ENCODE results near the gene CBL. TPM values are rescaled to one million over a fixed set of nuclear protein-coding genes. Genes with fewer than 3 reads are reported as not detected.

CBL gene
- total RNA-seq, 2 donors from 2014 or later, result 36.1 to 41.9 TPM

GRCh38 chr11:119332111-119332765, 126.1 kb downstream of the CBL start:
- peaks cover 20% of the 10 kb centered on the region for H3K4me1 Mint-ChIP-seq
- peaks cover 5% of the 10 kb centered on the region for H3K36me3 Mint-ChIP-seq (ENCODE audit: low read depth)
- peaks cover 16% of the 10 kb centered on the region for H3K27me3 Mint-ChIP-seq
- peak overlapping the region; percentile 80 for H3K27ac Mint-ChIP-seq
- DNase-seq, result no peak
- no peak for ATAC-seq
- H3K4me3 Mint-ChIP-seq, result peak overlapping the region; percentile 80
- no peaks in the 10 kb centered on the region for H3K9me3 ChIP-seq (ENCODE audit: control insufficient read depth, low read length, poor library complexity, severe bottlenecking)

DNA sequence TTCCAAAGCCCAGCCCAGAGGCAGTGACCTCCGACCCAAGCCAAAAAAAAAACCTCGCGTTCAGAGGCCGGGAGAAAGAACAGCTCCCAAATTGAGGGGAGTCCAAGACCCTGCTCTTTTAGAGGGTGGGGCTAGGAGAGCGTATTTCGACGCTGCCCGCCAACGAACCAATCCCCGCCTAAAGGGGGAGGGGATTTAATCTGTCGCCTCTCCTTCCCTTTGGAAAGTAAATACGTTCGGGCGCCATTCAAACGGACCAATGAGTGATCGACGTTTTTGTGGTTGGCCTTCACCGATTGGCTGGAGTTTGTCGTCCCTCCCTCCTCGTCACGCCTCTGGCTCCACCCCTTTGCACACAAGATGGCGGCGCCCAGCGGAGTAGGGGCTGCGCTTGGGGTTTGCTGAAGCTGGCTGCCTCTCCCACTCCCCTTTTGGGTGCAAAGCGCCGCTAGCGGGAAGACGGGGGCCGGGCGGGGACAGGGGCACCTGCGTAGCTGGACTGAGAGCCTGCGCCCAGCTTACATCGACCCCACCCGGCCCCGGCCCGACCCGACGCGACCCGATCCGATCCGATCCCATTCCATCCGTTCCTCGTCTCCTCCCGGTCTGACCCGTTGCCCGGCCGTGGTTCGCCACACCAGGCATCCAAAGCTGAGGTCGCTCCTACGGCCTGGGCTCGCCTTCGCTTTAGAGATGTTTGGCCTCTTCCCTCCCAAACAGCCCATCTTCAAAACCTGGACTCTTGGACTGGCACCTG, 128.2 kb downstream of the CBL start, which contains the start of gene RNF26:
Gene RNF26 (plus strand): TSS at position 354 of the 757 bp plus-strand sequence. CDS start 596 bp downstream, outside the sequence.
- DNase-seq (peak; percentile 79 to 89 (median 84)), ATAC-seq (peak; percentile 96)
- Mint-ChIP-seq H3K4me1 (peaks cover 24% of the 10 kb centered on the region), H3K36me3 (ENCODE audit: low read depth) (peaks cover 6% of the 10 kb centered on the region), H3K27me3 (peaks cover 22% of the 10 kb centered on the region), H3K4me3 (peak within 1 kb of the TSS; percentile 96), H3K27ac (peak within 1 kb of the TSS; percentile 93)
- H3K9me3 ChIP-seq (ENCODE audit: control insufficient read depth, low read length, poor library complexity, severe bottlenecking), result no peaks in the 10 kb centered on the region

GRCh38 chr11:119335091-119335654, 129.0 kb downstream of the CBL start:
- peaks cover 7% of the 10 kb centered on the region for H3K36me3 Mint-ChIP-seq (ENCODE audit: low read depth)
- peaks cover 19% of the 10 kb centered on the region for H3K27me3 Mint-ChIP-seq
- no peaks in the 10 kb centered on the region for H3K9me3 ChIP-seq (ENCODE audit: control insufficient read depth, low read length, poor library complexity, severe bottlenecking)
- DNase-seq (no peak), ATAC-seq (no peak)
- H3K4me1 Mint-ChIP-seq, result peaks cover 26% of the 10 kb centered on the region
- peak overlapping the region; percentile 96 for H3K4me3 Mint-ChIP-seq
- peak overlapping the region; percentile 93 for H3K27ac Mint-ChIP-seq

DNA sequence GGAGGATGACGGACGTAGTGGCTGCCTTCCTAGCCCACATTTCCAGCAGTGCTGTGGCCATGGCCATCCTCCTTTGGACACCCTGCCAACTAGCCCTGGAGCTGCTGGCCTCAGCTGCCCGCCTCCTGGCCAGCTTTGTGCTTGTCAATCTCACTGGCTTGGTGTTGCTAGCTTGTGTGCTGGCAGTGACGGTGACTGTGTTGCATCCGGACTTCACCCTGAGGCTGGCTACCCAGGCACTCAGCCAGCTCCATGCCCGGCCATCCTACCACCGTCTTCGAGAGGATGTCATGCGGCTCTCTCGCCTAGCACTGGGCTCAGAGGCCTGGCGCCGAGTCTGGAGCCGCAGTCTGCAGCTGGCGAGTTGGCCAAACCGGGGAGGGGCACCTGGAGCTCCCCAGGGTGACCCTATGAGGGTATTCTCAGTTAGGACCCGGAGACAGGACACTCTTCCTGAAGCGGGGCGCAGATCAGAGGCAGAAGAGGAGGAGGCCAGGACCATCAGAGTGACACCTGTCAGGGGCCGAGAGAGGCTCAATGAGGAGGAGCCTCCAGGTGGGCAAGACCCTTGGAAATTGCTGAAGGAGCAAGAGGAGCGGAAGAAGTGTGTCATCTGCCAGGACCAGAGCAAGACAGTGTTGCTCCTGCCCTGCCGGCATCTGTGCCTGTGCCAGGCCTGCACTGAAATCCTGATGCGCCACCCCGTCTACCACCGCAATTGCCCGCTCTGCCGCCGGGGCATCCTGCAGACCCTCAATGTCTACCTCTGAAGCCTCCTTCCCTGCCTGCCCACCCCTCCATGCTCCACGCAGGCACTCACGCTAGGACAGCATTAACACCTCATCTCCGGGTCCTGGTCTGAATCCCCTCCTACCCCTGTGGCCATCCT, 129.8 kb downstream of the CBL start:
- peaks cover 26% of the 10 kb centered on the region for H3K4me1 Mint-ChIP-seq
- H3K27ac Mint-ChIP-seq, result no peak overlapping the region
- H3K36me3 Mint-ChIP-seq (ENCODE audit: low read depth), result peaks cover 7% of the 10 kb centered on the region

DNA sequence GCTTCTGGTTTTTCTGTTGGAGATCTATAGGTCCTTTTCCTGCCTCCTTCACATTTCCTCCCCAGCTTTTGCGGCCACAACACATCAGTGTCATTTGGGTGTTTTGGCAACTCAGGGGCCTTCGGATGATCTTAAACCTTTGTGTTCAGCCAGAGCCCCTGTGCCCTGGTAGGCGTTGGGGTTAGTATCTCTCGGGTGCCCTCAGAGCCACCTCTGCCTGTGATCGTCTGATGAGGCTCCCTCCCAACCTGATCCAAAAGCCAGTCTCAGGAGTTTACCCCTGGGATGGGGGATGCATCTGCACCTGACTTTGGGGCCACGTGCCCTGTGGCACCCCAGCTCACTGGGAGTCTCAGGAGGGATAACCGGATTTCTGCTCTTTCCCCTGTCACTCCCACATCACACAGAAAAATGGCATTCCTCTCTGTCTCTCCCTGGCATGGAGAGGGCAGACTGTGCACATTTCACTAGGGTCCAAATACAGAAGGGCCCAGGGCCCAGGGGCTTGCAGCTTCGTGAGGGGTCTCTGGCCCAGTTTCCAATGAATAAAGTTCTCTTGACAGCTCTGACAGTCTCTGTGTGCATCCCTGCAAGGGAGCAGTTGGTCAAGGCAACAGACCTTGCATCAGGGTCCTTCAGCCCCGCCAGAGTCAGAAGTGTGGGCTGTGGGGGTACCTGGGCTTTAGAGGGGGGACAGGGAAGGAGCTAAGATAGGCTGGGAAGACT, 130.8 kb downstream of the CBL start:
- ATAC-seq (no peak), DNase-seq (no peak)
- Mint-ChIP-seq H3K27me3 (peaks cover 22% of the 10 kb centered on the region), H3K36me3 (ENCODE audit: low read depth) (peaks cover 10% of the 10 kb centered on the region), H3K4me3 (peak overlapping the region; percentile 80), H3K4me1 (peaks cover 33% of the 10 kb centered on the region), H3K27ac (no peak overlapping the region)
- no peaks in the 10 kb centered on the region for H3K9me3 ChIP-seq (ENCODE audit: control insufficient read depth, low read length, poor library complexity, severe bottlenecking)

More for the DNA sequence above, 129.8 kb downstream of the CBL start:
- H3K9me3 ChIP-seq (ENCODE audit: control insufficient read depth, low read length, poor library complexity, severe bottlenecking), result no peaks in the 10 kb centered on the region
- ATAC-seq, result no peak
- peak overlapping the region; percentile 96 for H3K4me3 Mint-ChIP-seq
- peaks cover 15% of the 10 kb centered on the region for H3K27me3 Mint-ChIP-seq
- DNase-seq, result no peak

GRCh38 chr11:119337581-119338317, 131.6 kb downstream of the CBL start:
- Mint-ChIP-seq H3K36me3 (ENCODE audit: low read depth) (peaks cover 10% of the 10 kb centered on the region), H3K4me3 (no peak overlapping the region), H3K27ac (no peak overlapping the region), H3K4me1 (peaks cover 31% of the 10 kb centered on the region), H3K27me3 (peaks cover 25% of the 10 kb centered on the region)
- ATAC-seq, result no peak
- DNase-seq, result no peak
- H3K9me3 ChIP-seq (ENCODE audit: control insufficient read depth, low read length, poor library complexity, severe bottlenecking), result no peaks in the 10 kb centered on the region

- DNase-seq, result peak; percentile 43 to 64 (median 50)
- H3K4me1 Mint-ChIP-seq, result peaks cover 28% of the 10 kb centered on the region
- H3K27ac Mint-ChIP-seq, result no peak overlapping the region
- H3K9me3 ChIP-seq (ENCODE audit: control insufficient read depth, low read length, poor library complexity, severe bottlenecking), result no peaks in the 10 kb centered on the region
- H3K36me3 Mint-ChIP-seq (ENCODE audit: low read depth), result peaks cover 12% of the 10 kb centered on the region
- peaks cover 31% of the 10 kb centered on the region for H3K27me3 Mint-ChIP-seq
- peak; percentile 41 for ATAC-seq
- no peak overlapping the region for H3K4me3 Mint-ChIP-seq
These were observed 132.3 kb downstream of the CBL start for GRCh38 chr11:119338318-119338890.

DNA sequence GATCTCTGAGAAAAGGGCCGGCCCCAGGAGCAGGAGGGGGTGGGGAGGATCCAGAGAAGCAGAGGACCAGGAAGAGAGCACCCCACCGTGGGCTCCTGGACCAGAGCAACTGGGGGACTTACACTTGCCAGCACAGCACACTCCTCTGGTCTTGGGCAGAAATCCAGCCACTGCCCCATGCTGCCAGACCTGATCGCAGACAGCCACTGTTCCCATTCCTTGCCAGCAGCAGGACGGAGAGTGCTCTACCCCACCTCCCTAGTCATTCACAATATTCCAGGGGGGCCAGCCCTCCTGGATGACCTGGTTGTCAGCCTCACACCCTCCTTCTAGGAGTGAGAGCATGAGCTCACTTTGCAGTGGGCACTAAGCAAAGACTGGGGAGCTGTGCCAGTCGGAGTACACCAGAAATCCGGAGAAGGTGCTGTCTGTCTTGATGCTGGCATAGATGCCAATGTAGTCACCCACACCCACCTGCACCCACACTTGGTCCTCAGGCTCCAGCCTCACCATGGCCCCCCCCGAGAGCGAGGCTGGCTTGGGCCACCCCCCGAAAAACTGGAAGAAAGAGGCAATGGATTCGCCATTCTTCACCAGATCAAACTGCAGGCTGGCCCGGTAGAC, 132.9 kb downstream of the CBL start:
- Mint-ChIP-seq H3K27ac (no peak overlapping the region), H3K4me3 (peak overlapping the region; percentile 83), H3K4me1 (peaks cover 25% of the 10 kb centered on the region), H3K27me3 (peaks cover 38% of the 10 kb centered on the region), H3K36me3 (ENCODE audit: low read depth) (peaks cover 12% of the 10 kb centered on the region)
- DNase-seq, result no peak
- no peaks in the 10 kb centered on the region for H3K9me3 ChIP-seq (ENCODE audit: control insufficient read depth, low read length, poor library complexity, severe bottlenecking)
- no peak for ATAC-seq

- Mint-ChIP-seq H3K4me3 (peak overlapping the region; percentile 83), H3K27ac (no peak overlapping the region), H3K36me3 (ENCODE audit: low read depth) (peaks cover 12% of the 10 kb centered on the region), H3K4me1 (peaks cover 22% of the 10 kb centered on the region), H3K27me3 (peaks cover 44% of the 10 kb centered on the region)
- no peaks in the 10 kb centered on the region for H3K9me3 ChIP-seq (ENCODE audit: control insufficient read depth, low read length, poor library complexity, severe bottlenecking)
- DNase-seq (peak in 1 of 3 donors; percentile 50), ATAC-seq (peak; percentile 15)
These were observed 133.6 kb downstream of the CBL start for GRCh38 chr11:119339589-119340334.

DNA sequence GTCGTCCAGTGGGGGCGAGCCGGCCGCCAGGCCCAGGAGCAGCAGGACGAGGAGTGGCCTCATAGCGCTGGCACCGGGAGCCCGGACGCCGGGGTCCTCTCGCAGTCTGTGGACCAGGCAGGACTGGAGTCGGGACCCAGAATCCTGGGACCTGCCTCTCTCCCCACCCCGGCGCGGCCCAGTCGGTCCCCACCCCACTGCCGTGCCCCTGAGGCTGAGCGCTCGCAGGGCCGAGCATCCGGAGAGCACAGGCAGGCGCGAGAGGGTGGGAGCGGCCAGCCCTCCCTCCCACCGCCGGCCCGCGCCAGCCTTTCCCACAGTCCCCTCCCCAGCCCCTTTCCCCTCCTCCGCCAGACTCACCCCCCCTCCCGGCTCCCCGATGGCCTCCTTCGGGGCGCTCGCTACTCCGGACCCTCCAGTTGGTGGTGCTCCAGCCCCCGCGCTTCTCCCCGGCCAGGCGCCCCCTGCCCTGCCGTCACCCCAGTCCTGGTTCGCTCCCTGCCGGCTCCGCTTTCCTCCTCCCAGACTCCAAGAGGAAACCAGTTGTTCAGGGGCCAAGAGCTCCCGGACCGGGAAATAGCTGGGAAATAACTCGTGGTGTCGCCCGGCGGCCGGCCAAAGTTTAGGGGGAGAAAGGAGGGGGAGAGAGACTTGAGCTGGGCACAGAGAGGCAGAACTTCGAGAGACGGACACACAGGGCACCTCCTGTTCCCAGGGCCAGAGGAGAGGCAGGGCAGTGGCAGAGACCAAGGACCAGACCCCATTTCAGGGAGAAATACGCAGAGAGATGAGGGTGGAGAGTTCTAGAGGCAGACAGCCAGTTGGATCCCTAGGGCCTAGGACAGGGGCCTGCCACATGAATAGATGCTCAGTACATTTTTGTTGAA, 134.4 kb downstream of the CBL start, which contains the start of gene C1QTNF5:
Gene C1QTNF5 (minus strand): TSS at position 549 of the 887 bp plus-strand sequence. CDS start 486 bp downstream, at position 63.
- DNase-seq, result no peak
- H3K9me3 ChIP-seq (ENCODE audit: control insufficient read depth, low read length, poor library complexity, severe bottlenecking), result no peaks in the 10 kb centered on the region
- no peak for ATAC-seq
- Mint-ChIP-seq H3K4me1 (peaks cover 18% of the 10 kb centered on the region), H3K4me3 (peak within 1 kb of the TSS; percentile 71), H3K36me3 (ENCODE audit: low read depth) (peaks cover 12% of the 10 kb centered on the region), H3K27me3 (peaks cover 44% of the 10 kb centered on the region), H3K27ac (no peak within 1 kb of the TSS)
